Kidney epithelial cell (primary cell): ENCODE results near the gene SND1. TPM values are rescaled to one million over a fixed set of nuclear protein-coding genes. Genes with fewer than 3 reads are reported as not detected.

Experiments used
- DNase-seq: peaks from one replicate; pipeline ENCODE4 v3.0.0-alpha.2; 2010; ENCODE audit warnings: low read depth
- H3K27me3 ChIP-seq: 2 replicates; pipeline ENCODE4 v1.6.0; 2011; ENCODE audit warnings: low read length; ENCODE audit not compliant: control insufficient read depth, insufficient read depth
- H3K36me3 ChIP-seq: 2 replicates; pipeline ENCODE4 v1.5.1; 2011; ENCODE audit warnings: low read length; ENCODE audit not compliant: control insufficient read depth, insufficient read depth
- H3K4me3 ChIP-seq: 2 replicates; pipeline ENCODE4 v1.5.1; 2011; ENCODE audit warnings: low read depth, mild to moderate bottlenecking, control low read depth, low read length
- CTCF ChIP-seq: IDR thresholded peaks from 2 replicates; pipeline ENCODE4 v1.5.1; 2011; ENCODE audit warnings: mild to moderate bottlenecking, moderate library complexity, low read length, control low read depth, inconsistent platforms; ENCODE audit not compliant: insufficient read depth, poor library complexity, severe bottlenecking
- total RNA-seq: library from RNA; depleted of rRNA; stranded (reverse); fragments of >200 nt; gene quantifications from 2 replicates; pipeline ENCODE4 v1.2.3, GENCODE V29; 2015

The SND1 gene
- total RNA-seq, 1 donor from 2014 or later = 257 TPM

GRCh38 chr7:127924874-127925273, 272.9 kb downstream of the SND1 start:
- peaks cover 2% of the 10 kb centered on the region for H3K36me3 ChIP-seq
- H3K27me3 ChIP-seq = no peaks in the 10 kb centered on the region
- H3K4me3 ChIP-seq = no peak overlapping the region
- TF ChIP-seq CTCF = no peak
- no peak for DNase-seq

- no peak for DNase-seq
- no peak for TF ChIP-seq CTCF
- H3K36me3 ChIP-seq = peaks cover 2% of the 10 kb centered on the region
Observed at GRCh38 chr7:127927348-127927696, 275.3 kb downstream of the SND1 start.

GRCh38 chr7:127928222-127928621, 276.2 kb downstream of the SND1 start:
- Histone ChIP-seq H3K36me3 (peaks cover 2% of the 10 kb centered on the region), H3K27me3 (no peaks in the 10 kb centered on the region), H3K4me3 (no peak overlapping the region)
- no peak for TF ChIP-seq CTCF
- DNase-seq = no peak

More at GRCh38 chr7:127927348-127927696, 275.3 kb downstream of the SND1 start:
- no peak overlapping the region for H3K4me3 ChIP-seq
- H3K27me3 ChIP-seq = no peaks in the 10 kb centered on the region

- Histone ChIP-seq H3K27me3 (no peaks in the 10 kb centered on the region), H3K36me3 (peaks cover 2% of the 10 kb centered on the region), H3K4me3 (no peak overlapping the region)
- DNase-seq = no peak
- no peak for TF ChIP-seq CTCF
Observed at GRCh38 chr7:127928852-127929251, 276.9 kb downstream of the SND1 start.

- no peak for DNase-seq
- Histone ChIP-seq H3K27me3 (no peaks in the 10 kb centered on the region), H3K4me3 (no peak overlapping the region), H3K36me3 (peaks cover 2% of the 10 kb centered on the region)
- TF ChIP-seq CTCF = no peak
Observed at GRCh38 chr7:127930341-127931328, 278.6 kb downstream of the SND1 start.
